Vagina (tissue), 2 donors: ENCODE results near the gene GJD2.

Experiments
- POLR2A ChIP-seq, 2 donors: fragments of 450-650 bp; IDR thresholded peaks; one replicate each; pipeline ENCODE4 v1.6.1; 2017; ENCODE audit warnings: antibody characterized with exemption in 2 of 2, mild to moderate bottlenecking in 2 of 2, moderate library complexity in 2 of 2
- POLR2AphosphoS5 ChIP-seq, 2 donors: sonication (generic); formaldehyde crosslinking; IDR thresholded peaks; one replicate each; pipeline ENCODE4 v1.9.0; 2017; ENCODE audit warnings: antibody characterized with exemption in 2 of 2, mild to moderate bottlenecking in 2 of 2, low read depth in 1 of 2; ENCODE audit not compliant: insufficient read depth in 1 of 2
- TF ChIP-seq, protein P1 (sequence below), 3 experiments: fragments of 450-650 bp in 2 of 3; fragments of 200-600 bp in 1 of 3; sonication (generic) in 1 of 3; IDR thresholded peaks; one replicate each; pipeline ENCODE4 v1.5.1; 2017 to 2019; ENCODE audit warnings: antibody characterized with exemption in 3 of 3, mild to moderate bottlenecking in 2 of 3, moderate library complexity in 2 of 3

DNA sequence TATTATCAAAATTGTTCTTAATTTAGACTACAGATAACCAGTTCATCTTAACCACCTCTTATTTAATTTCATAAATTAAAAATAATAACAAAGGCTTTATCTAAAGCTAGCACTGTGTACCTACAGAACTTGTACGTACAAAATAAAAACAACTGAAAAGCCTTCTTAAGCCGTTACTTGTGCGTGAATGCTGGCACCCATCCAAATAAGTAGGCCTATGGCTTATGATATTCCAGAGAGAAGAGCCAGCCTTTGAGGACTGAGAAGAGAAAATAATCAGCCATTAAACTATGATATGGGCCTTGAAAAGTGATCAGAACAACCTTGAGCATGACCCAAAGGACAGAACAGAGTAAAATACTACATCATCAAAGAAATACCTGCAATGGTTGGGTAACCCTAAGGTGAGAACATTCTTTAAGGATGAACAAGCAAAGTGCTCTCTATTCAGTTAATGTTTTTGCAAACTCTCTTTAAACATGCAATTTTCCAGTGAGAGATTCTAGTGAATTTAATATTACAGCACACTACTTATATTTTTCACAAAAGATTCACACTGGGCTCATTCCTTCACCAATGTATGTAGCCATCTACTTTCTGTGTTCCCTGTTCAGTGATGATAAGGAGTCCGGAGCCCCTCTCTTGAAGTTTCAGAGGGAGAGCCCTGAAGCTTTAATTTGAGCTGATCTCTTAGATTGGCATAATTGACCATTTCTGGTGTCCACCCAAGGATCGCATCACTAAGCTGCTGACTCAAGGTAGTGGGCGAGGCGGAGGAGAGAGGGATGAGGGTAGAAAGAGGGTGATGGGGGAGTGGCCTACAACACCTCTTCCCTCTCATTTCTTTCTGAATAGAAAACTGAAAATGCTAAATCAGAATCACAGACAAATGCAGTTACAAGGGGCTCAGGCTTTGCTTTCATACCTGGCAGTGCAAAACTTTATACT, 48.3 kb upstream of the GJD2 start:
- TF ChIP-seq, protein P1, sequence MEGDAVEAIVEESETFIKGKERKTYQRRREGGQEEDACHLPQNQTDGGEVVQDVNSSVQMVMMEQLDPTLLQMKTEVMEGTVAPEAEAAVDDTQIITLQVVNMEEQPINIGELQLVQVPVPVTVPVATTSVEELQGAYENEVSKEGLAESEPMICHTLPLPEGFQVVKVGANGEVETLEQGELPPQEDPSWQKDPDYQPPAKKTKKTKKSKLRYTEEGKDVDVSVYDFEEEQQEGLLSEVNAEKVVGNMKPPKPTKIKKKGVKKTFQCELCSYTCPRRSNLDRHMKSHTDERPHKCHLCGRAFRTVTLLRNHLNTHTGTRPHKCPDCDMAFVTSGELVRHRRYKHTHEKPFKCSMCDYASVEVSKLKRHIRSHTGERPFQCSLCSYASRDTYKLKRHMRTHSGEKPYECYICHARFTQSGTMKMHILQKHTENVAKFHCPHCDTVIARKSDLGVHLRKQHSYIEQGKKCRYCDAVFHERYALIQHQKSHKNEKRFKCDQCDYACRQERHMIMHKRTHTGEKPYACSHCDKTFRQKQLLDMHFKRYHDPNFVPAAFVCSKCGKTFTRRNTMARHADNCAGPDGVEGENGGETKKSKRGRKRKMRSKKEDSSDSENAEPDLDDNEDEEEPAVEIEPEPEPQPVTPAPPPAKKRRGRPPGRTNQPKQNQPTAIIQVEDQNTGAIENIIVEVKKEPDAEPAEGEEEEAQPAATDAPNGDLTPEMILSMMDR (IDR thresholded peaks at IDR 0.05) = no peak
- TF ChIP-seq POLR2AphosphoS5 (IDR thresholded peaks at IDR 0.05; ENCODE audit: insufficient read depth in 1 of 2, low read depth in 1 of 2) = no peak
- TF ChIP-seq POLR2A (IDR thresholded peaks at IDR 0.05) = no peak
